Skeletal muscle tissue (tissue), 4 donors: Measurements from ENCODE around the gene FLOT2. TPM values are rescaled to one million over a fixed set of nuclear protein-coding genes. Genes with fewer than 3 reads are reported as not detected.
A peak's percentile ranks its signal among the peaks of the same experiment; 100 is the strongest.
"Not testable (repeated sequence)": the region's sequence is repeated elsewhere in the genome, so short reads cannot be mapped to it uniquely, and the experiment has no call there.

Experiments
- H3K27ac ChIP-seq: one replicate; pipeline ENCODE4 v1.7.0; 2013; ENCODE audit warnings: mild to moderate bottlenecking, low read depth, low read length, inconsistent platforms
- H3K27me3 ChIP-seq, 3 donors: one replicate each; pipeline ENCODE4 v1.7.0; 2013; ENCODE audit warnings: low read length in 3 of 3; ENCODE audit not compliant: control insufficient read depth in 3 of 3, insufficient read depth in 3 of 3
- H3K36me3 ChIP-seq, 3 donors: one replicate each; pipeline ENCODE4 v1.7.0; 2013; ENCODE audit warnings: low read length in 3 of 3; ENCODE audit not compliant: control insufficient read depth in 3 of 3, insufficient read depth in 3 of 3
- H3K4me1 ChIP-seq, 3 donors: one replicate each; pipeline ENCODE4 v1.7.0; 2013; ENCODE audit warnings: low read length in 3 of 3, mild to moderate bottlenecking in 3 of 3; ENCODE audit not compliant: control insufficient read depth in 3 of 3, insufficient read depth in 3 of 3
- H3K4me3 ChIP-seq, 3 donors: one replicate each; pipeline ENCODE4 v1.7.0; 2013; ENCODE audit warnings: low read length in 3 of 3
- H3K9ac ChIP-seq, 3 donors: one replicate each; pipeline ENCODE4 v1.7.0; 2013; ENCODE audit warnings: low read length in 3 of 3, mild to moderate bottlenecking in 3 of 3, moderate library complexity in 2 of 3, low read depth in 1 of 3
- H3K9me3 ChIP-seq, 3 donors: one replicate each; pipeline ENCODE4 v1.7.0; 2013; ENCODE audit warnings: low read length in 3 of 3; ENCODE audit not compliant: control insufficient read depth in 3 of 3
- total RNA-seq: library from RNA; depleted of rRNA; stranded (reverse); fragments of >200 nt; gene quantifications from one replicate; pipeline ENCODE4 v1.2.3, GENCODE V29; 2014
- donor health status: Osteomylitis.

FLOT2 gene
- total RNA-seq, 1 donor from 2014 or later: 25.6 TPM

- H3K27ac ChIP-seq: no peak overlapping the region
- peaks cover 11 to 13% (median 12%) of the 10 kb centered on the region in 3 donors for H3K36me3 ChIP-seq
- peaks cover 12 to 15% (median 12%) of the 10 kb centered on the region in 3 donors for H3K4me1 ChIP-seq
- H3K9ac ChIP-seq: no peak overlapping the region
- no peak overlapping the region for H3K4me3 ChIP-seq
- no peaks in the 10 kb centered on the region for H3K27me3 ChIP-seq
- no peaks in the 10 kb centered on the region for H3K9me3 ChIP-seq
These were observed 44.2 kb downstream of the FLOT2 start for GRCh38 chr17:28853295-28853694.

DNA sequence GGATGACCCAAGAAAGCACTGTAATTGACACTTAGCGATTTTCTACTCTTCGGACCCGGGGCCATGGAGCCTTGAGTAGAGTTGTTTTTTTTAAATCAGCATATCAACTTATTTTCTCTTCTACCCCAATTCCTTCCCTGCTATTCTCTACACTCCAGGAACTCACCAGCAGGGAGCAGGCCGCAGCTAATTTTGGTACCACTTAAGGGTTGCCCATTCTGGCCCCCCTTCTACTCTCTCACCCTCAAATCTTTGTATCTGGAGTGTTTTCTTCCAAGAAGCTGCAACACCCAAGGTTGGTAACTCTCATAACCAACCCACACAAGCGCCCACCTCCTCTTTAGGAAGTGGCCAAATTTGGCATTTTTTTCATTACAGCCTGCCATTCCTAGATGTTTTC, 48.3 kb downstream of the FLOT2 start:
- Histone ChIP-seq H3K27ac (no peak overlapping the region), H3K27me3 (no peaks in the 10 kb centered on the region), H3K4me3 (no peak overlapping the region), H3K36me3 (no peaks in the 10 kb centered on the region), H3K9me3 (no peaks in the 10 kb centered on the region), H3K4me1 (peaks cover 3% of the 10 kb centered on the region in 3 donors), H3K9ac (no peak overlapping the region)

DNA sequence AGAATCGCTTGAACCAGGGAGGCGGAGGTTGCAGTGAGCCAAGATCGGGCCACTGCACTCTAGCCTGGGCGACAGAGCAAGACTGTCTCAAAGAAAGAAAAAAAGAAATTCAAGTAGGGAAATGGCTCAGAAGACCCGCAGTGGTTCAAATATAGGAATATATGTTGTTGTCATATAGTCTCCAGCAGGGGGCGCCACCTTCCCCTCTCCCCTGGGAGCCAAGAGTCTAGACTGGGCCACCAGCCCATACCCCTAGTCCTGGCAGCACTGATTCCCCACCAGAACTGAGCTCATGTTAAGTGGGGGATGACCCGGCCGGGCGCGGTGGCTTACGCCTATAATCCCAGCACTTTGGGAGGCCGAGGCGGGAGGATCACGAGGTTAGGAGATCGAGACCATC, 48.9 kb downstream of the FLOT2 start:
- H3K36me3 ChIP-seq, H3K27ac ChIP-seq, H3K4me3 ChIP-seq, H3K9me3 ChIP-seq, H3K27me3 ChIP-seq, H3K9ac ChIP-seq, H3K4me1 ChIP-seq: not testable (repeated sequence)

DNA sequence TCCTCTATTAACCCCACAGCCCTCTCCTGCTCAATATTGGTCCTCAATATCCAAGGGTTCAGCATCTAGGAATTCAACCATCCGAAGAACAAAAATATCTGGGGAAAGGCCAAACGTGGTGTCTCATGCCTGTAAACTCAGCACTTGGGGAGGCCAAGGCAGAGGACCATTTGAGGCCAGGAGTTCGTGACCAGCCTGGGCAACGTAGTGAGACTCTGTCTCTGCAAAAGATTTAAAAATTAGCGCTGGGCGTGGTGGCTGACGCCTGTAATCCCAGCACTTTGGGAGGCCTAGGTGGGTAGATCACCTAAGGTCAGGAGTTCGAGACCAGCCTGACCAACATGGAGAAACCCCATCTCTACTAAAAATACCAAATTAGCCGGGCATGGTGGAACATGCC, 50.8 kb downstream of the FLOT2 start:
- not testable (repeated sequence) for H3K9ac ChIP-seq, H3K27ac ChIP-seq, H3K4me3 ChIP-seq, H3K27me3 ChIP-seq, H3K9me3 ChIP-seq, H3K36me3 ChIP-seq
- H3K4me1 ChIP-seq: peaks cover 3 to 12% (median 6%) of the 10 kb centered on the region in 3 donors

DNA sequence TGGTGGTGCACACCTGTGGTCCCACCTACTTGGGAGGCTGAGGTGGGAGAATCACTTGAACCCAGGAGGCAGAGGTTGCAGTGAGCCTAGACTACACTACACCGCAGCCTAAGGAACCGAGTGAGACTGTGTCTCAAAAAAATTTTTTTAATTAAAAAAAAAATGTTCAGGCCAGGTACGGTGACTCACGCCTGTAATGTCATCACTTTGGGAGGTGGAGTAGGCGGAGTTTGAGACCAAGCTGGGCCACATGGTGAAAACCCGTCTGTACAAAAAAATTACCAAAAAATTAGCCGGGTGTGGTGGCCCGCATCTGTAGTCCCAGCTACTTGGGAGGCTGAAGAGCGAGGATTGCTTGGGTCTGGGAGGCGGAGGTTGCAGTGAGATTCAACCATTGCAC, 51.3 kb downstream of the FLOT2 start:
- H3K4me1 ChIP-seq: peaks cover 5 to 16% (median 8%) of the 10 kb centered on the region in 3 donors
- H3K27me3 ChIP-seq: no peaks in the 10 kb centered on the region
- H3K36me3 ChIP-seq: no peaks in the 10 kb centered on the region
- H3K27ac ChIP-seq: no peak overlapping the region
- H3K9ac ChIP-seq: no peak overlapping the region
- no peaks in the 10 kb centered on the region for H3K9me3 ChIP-seq
- no peak overlapping the region for H3K4me3 ChIP-seq

DNA sequence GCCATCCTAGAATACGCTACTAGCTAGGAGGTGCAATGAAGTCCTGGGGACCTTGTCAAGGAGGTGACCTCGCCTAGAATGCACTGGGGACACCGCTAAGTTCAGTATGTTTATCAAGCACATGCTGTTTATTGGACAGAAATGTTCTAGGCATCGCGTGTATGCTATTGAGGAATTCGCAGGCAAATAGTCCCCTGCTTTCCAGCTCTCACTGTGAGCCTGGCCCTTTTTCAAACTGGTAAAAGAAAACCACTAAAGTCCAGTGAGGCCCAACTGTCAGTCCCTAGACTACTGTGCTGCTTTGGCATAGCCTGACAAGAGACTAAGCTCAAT, 53.8 kb downstream of the FLOT2 start:
- no peaks in the 10 kb centered on the region for H3K27me3 ChIP-seq
- H3K27ac ChIP-seq: no peak overlapping the region
- H3K36me3 ChIP-seq: no peaks in the 10 kb centered on the region
- no peak overlapping the region for H3K9ac ChIP-seq
- no peak overlapping the region for H3K4me3 ChIP-seq
- no peaks in the 10 kb centered on the region for H3K9me3 ChIP-seq
- H3K4me1 ChIP-seq: peaks cover 5 to 16% (median 8%) of the 10 kb centered on the region in 3 donors

DNA sequence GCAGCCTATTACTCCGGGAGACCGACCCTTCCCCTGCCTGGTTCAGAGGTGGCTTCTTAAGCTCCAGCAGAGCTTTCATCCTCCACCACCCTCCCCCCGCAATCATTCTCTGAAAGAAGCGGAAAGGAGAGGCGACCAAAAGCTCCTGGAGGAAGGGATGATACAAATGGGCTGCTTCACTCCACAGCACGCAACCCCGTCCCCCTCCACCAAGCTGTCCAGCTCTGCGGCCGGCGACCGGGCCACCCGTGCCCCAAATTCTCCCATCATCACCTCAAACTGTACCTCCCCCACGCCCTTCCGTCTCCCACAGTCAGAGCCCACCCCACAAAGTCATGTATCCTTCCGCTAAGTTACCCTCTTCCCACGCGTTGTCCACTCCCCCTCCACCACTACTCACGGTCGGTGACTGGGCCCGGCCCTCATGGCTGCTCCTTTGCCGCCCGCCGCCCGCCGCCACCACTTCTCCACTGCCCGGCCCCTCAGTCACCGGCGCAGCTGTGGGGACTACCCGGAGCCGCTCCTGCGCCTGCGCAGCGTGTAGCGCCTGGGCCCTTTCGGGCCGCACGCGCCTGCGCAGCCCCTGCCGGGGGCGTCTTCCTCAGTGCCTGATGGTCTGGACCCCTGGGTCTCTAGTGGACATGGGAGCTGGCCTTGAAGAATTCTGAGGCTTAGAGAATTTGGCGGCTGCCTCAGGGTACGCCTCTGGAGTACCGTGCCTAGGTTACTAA, 55.1 kb downstream of the FLOT2 start, which contains the start of gene FAM222B:
TSS of gene FAM222B (minus strand) at position 509 of the 731 bp plus-strand sequence. CDS start 76,123 bp downstream, outside the sequence.
- Histone ChIP-seq H3K27ac (peak within 1 kb of the TSS; percentile 72), H3K27me3 (no peaks in the 10 kb centered on the region), H3K4me1 (peaks cover 5 to 16% (median 8%) of the 10 kb centered on the region in 3 donors), H3K36me3 (no peaks in the 10 kb centered on the region), H3K4me3 (peak within 1 kb of the TSS; percentile 91 to 97 (median 95)), H3K9me3 (no peaks in the 10 kb centered on the region), H3K9ac (peak within 1 kb of the TSS; percentile 86 to 91 (median 89))

GRCh38 chr17:28841901-28842281, 55.6 kb downstream of the FLOT2 start:
- no peaks in the 10 kb centered on the region for H3K9me3 ChIP-seq
- H3K27me3 ChIP-seq: no peaks in the 10 kb centered on the region
- peak overlapping the region; percentile 86 to 91 (median 89) for H3K9ac ChIP-seq
- no peaks in the 10 kb centered on the region for H3K36me3 ChIP-seq
- H3K4me1 ChIP-seq: peaks cover 5 to 16% (median 8%) of the 10 kb centered on the region in 3 donors
- H3K27ac ChIP-seq: peak overlapping the region; percentile 72
- peak overlapping the region; percentile 91 to 97 (median 95) for H3K4me3 ChIP-seq

DNA sequence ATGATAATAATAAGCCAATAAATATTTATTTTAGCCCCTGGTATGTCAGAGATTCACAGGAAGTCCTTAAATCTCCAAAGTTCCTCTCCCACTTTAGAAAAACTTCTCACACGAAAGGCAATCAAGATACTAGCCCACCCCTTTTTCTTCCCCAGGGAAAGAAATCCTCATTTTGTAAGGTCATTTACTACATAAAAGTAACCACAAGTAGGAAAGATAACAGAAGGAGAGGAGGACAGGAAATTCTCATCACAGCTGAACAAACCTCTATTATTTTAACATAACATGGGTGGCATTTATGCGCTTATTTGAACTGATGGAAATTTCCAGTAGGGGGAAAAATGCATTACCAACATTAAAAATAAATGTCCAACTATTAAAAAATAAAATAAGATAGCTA, 58.3 kb downstream of the FLOT2 start:
- Histone ChIP-seq H3K4me1 (peaks cover 5 to 16% (median 8%) of the 10 kb centered on the region in 3 donors), H3K4me3 (no peak overlapping the region), H3K9ac (no peak overlapping the region), H3K27ac (no peak overlapping the region), H3K36me3 (no peaks in the 10 kb centered on the region), H3K27me3 (no peaks in the 10 kb centered on the region), H3K9me3 (no peaks in the 10 kb centered on the region)

- H3K27me3 ChIP-seq, H3K9me3 ChIP-seq, H3K27ac ChIP-seq, H3K9ac ChIP-seq, H3K4me3 ChIP-seq, H3K36me3 ChIP-seq, H3K4me1 ChIP-seq: not testable (repeated sequence)
These were observed 61.0 kb downstream of the FLOT2 start for GRCh38 chr17:28836541-28836940.
